C4-2B (cell line): Measurements from ENCODE around the gene C12orf43.

Source experiments
- H3K27ac ChIP-seq: fragments of 450-650 bp; 2 replicates; pipeline ENCODE4 v1.5.1; 2017
- ZFX ChIP-seq: fragments of 450-650 bp; IDR thresholded peaks from 2 replicates; pipeline ENCODE4 v1.6.1; 2017
- TF ChIP-seq, protein P1 (sequence below): fragments of 450-650 bp; conservative IDR thresholded peaks from 2 replicates; pipeline ENCODE4 v1.5.1; 2017; ENCODE audit warnings: mild to moderate bottlenecking

Gene C12orf43

DNA sequence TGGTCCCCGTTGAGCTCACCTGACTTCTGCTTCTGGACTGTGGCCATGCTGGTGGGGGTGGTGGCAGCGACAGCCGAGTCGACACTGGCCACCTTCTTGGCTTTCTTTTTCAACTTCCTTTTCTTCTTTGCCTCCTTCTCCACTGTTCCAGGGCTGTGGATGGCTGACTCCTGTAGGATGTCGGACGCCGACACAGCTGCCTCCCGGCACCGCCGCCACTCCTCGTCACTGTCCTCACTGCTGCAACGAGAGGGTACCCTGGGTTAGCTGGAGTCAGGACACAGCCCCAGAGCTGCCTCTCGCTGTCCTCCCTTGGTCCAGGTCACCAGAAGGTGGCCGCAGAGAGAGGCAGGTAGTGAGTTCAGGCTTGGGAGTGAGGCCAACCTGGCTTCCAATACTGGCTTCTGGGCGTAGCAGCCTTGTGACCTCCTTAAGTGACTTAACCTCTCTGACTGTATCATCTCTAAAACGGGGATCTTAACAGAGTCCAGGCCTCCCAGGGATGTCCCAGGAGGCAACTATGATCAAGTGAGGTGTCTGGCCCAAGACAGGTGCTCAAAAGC is 12.0 kb downstream of the C12orf43 start:
- H3K27ac ChIP-seq, result no peak overlapping the region
- TF ChIP-seq, protein P1, sequence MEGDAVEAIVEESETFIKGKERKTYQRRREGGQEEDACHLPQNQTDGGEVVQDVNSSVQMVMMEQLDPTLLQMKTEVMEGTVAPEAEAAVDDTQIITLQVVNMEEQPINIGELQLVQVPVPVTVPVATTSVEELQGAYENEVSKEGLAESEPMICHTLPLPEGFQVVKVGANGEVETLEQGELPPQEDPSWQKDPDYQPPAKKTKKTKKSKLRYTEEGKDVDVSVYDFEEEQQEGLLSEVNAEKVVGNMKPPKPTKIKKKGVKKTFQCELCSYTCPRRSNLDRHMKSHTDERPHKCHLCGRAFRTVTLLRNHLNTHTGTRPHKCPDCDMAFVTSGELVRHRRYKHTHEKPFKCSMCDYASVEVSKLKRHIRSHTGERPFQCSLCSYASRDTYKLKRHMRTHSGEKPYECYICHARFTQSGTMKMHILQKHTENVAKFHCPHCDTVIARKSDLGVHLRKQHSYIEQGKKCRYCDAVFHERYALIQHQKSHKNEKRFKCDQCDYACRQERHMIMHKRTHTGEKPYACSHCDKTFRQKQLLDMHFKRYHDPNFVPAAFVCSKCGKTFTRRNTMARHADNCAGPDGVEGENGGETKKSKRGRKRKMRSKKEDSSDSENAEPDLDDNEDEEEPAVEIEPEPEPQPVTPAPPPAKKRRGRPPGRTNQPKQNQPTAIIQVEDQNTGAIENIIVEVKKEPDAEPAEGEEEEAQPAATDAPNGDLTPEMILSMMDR, result no peak
- no peak for TF ChIP-seq ZFX

DNA sequence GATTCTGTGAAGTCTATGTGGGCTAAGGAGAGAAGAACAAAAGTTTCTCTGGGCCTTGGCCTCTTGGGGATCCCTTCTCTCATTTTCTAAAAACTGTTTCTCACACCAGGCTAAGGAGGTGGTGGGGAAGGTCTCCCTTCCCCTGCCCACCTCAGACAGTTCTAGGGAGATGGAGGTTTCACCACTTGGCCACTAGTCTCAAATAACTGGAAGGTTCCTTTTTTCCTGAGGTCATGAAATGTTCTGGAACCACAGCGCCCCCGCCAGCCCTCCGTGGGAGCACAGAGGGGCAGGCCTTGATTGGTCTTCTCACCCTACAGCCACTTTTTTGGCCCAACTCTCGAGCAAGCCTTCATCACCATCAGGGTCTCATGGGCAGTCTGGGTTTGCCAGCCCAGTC is 12.6 kb downstream of the C12orf43 start:
- TF ChIP-seq ZFX, result no peak
- TF ChIP-seq, protein P1, result no peak
- H3K27ac ChIP-seq, result no peak overlapping the region

DNA sequence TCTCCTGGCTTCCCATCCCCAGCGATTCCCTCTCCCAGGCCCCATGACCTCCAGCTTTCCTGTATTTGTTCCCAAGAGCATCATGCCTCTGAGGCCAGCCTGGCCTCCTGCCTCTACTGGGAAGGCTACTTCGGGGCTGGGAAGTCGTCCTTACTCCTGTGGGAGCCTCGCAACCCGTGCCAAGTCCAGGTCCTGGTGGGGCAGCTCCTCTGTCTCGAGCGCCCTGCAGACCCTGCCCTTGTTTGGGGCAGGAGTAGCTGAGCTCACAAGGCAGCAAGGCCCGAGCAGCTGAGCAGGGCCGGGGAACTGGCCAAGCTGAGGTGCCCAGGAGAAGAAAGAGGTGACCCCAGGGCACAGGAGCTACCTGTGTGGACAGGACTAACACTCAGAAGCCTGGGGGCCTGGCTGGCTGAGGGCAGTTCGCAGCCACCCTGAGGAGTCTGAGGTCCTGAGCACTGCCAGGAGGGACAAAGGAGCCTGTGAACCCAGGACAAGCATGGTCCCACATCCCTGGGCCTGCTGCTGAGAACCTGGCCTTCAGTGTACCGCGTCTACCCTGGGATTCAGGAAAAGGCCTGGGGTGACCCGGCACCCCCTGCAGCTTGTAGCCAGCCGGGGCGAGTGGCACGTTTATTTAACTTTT is 14.3 kb downstream of the C12orf43 start:
- TF ChIP-seq, protein P1, result no peak
- TF ChIP-seq ZFX, result no peak
- no peak overlapping the region for H3K27ac ChIP-seq

DNA sequence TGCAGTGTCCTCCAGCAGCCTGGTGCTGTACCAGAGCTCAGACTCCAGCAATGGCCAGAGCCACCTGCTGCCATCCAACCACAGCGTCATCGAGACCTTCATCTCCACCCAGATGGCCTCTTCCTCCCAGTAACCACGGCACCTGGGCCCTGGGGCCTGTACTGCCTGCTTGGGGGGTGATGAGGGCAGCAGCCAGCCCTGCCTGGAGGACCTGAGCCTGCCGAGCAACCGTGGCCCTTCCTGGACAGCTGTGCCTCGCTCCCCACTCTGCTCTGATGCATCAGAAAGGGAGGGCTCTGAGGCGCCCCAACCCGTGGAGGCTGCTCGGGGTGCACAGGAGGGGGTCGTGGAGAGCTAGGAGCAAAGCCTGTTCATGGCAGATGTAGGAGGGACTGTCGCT is 15.2 kb downstream of the C12orf43 start:
- TF ChIP-seq, protein P1, result no peak
- TF ChIP-seq ZFX, result no peak
- no peak overlapping the region for H3K27ac ChIP-seq

DNA sequence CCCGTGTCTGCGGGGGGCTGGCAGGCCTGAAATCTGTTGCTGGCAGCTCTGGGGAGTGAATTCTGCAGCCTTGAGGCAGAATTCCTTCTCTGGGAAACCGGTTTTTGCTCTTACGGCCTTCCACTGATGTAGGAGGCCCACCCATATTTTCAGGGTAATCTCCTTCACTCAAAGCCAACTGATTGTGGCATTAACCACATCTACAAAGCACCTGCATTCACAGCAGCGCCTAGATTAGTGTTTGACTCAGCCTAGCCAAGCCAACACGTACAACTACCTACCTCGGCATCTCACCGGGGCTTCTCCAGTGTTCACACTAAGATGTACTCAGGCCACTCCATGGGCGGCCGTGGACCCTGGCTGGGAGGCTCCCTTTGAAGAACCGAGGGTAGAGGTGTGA is 15.8 kb downstream of the C12orf43 start:
- TF ChIP-seq, protein P1, result no peak
- no peak for TF ChIP-seq ZFX
- no peak overlapping the region for H3K27ac ChIP-seq

DNA sequence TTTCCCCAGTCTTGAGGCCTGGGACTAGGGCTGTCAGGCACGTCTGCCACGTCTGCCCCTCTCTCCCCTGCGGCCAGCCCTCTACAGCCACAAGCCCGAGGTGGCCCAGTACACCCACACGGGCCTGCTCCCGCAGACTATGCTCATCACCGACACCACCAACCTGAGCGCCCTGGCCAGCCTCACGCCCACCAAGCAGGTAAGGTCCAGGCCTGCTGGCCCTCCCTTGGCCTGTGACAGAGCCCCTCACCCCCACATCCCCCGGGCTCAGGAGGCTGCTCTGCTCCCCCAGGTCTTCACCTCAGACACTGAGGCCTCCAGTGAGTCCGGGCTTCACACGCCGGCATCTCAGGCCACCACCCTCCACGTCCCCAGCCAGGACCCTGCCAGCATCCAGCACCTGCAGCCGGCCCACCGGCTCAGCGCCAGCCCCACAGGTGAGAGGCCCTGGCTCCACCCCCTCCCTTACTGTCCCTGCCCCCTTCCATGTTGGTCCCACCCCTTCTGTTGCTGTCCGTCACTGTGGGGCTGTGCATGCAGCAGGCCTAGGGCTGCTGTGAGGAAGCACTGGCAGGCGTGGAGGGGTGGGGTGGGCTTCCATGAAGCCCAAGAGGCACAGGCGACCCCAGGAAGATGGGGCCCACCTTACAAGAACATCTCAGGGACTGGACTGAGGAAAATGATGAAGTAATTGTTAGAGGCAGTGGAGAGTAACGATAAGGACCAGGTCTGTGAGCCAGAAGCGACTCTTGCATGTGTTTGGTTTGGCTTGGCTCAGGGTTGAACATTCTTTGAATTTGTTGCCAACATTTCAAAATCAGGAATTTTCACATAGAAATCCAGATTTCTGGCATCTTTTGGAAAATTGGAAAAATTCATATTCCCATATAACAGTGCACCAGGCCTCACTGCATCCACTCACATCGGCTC is 16.8 kb downstream of the C12orf43 start:
- no peak overlapping the region for H3K27ac ChIP-seq
- no peak for TF ChIP-seq ZFX
- TF ChIP-seq, protein P1, result no peak

DNA sequence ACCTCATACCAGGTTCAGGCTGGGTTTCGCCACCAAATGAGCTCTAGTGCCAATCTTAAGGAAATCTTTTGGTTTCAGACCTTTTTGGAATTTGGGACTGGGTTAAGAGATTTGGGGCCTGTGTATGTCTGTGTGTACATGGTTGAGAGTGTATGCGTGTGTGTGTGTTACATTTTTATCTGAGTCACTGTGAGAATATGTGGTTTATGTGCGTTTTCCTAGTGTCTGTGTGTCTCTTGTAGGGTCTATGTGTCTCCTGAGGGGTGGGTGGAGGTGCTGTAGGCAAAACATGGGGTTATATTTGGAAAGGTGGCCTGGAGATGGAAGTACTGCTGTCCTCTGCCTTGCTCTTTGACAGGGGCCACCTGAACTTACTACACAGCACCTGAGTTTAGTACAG is 17.9 kb downstream of the C12orf43 start:
- no peak overlapping the region for H3K27ac ChIP-seq
- TF ChIP-seq ZFX, result no peak
- TF ChIP-seq, protein P1, result no peak
